Measurements from ENCODE around the gene MPP3.
A peak's percentile ranks its signal among the peaks of the same experiment; 100 is the strongest.
"Not testable (repeated sequence)": the region's sequence is repeated elsewhere in the genome, so short reads cannot be mapped to it uniquely, and the experiment has no call there.

Gene MPP3

GRCh38 chr17:43801844-43802243 is 31.1 kb downstream of the MPP3 start:
- DNase-seq, result no peak

GRCh38 chr17:43800736-43801135 is 32.2 kb downstream of the MPP3 start:
- no peak for DNase-seq

GRCh38 chr17:43799047-43799446 is 33.9 kb downstream of the MPP3 start:
- no peak for DNase-seq

- not testable (repeated sequence) for DNase-seq
Observed at GRCh38 chr17:43798024-43798423, 34.9 kb downstream of the MPP3 start.

- DNase-seq, result not testable (repeated sequence)
Observed at GRCh38 chr17:43792668-43793067, 40.3 kb downstream of the MPP3 start.

- no peak for DNase-seq
Observed at GRCh38 chr17:43791589-43791988, 41.4 kb downstream of the MPP3 start.

- no peak for DNase-seq
Observed at GRCh38 chr17:43790311-43790940, 42.5 kb downstream of the MPP3 start.

GRCh38 chr17:43789482-43789881 is 43.5 kb downstream of the MPP3 start:
- DNase-seq, result no peak

- DNase-seq, result no peak
Observed at GRCh38 chr17:43788540-43788939, 44.4 kb downstream of the MPP3 start.

- DNase-seq, result no peak
Observed at GRCh38 chr17:43787728-43788127, 45.2 kb downstream of the MPP3 start.

GRCh38 chr17:43784628-43785101 is 48.3 kb downstream of the MPP3 start:
- no peak for DNase-seq

GRCh38 chr17:43784068-43784467 is 48.9 kb downstream of the MPP3 start:
- DNase-seq, result no peak

GRCh38 chr17:43782913-43783680 is 49.8 kb downstream of the MPP3 start:
- no peak for DNase-seq

- no peak for DNase-seq
Observed at GRCh38 chr17:43780135-43780534, 52.8 kb downstream of the MPP3 start, which contains the start of gene CFAP97D1. TSS of gene CFAP97D1 (plus strand) at chr17:43780435. CDS start at chr17:43780463, 28 bp downstream.

- no peak for DNase-seq
Observed at GRCh38 chr17:43779145-43780125, 53.5 kb downstream of the MPP3 start.

GRCh38 chr17:43778337-43779144 is 54.4 kb downstream of the MPP3 start, which contains the start of gene DUSP3:
TSS of gene DUSP3 (minus strand) at chr17:43778977. CDS start at chr17:43778924, 53 bp downstream.
- DNase-seq, result peak; percentile 93

- no peak for DNase-seq
Observed at GRCh38 chr17:43774304-43775250, 58.4 kb downstream of the MPP3 start.

- no peak for DNase-seq
Observed at GRCh38 chr17:43772877-43773648, 59.9 kb downstream of the MPP3 start.

GRCh38 chr17:43771463-43771862 is 61.5 kb downstream of the MPP3 start:
- DNase-seq, result no peak

- no peak for DNase-seq
Observed at GRCh38 chr17:43770957-43771356, 62.0 kb downstream of the MPP3 start.

Data from right forelimb (tissue), 1 donor.